NK-92 (cell line): ENCODE results near the gene SERINC2.
"Not testable (repeated sequence)": the region's sequence is repeated elsewhere in the genome, so short reads cannot be mapped to it uniquely, and the experiment has no call there.

Experiments used
- DNase-seq: peaks from one replicate; lab custom pipeline; 2025; ENCODE audit not compliant: unreplicated experiment; lab: John Stamatoyannopoulos, UW

SERINC2 gene

DNA sequence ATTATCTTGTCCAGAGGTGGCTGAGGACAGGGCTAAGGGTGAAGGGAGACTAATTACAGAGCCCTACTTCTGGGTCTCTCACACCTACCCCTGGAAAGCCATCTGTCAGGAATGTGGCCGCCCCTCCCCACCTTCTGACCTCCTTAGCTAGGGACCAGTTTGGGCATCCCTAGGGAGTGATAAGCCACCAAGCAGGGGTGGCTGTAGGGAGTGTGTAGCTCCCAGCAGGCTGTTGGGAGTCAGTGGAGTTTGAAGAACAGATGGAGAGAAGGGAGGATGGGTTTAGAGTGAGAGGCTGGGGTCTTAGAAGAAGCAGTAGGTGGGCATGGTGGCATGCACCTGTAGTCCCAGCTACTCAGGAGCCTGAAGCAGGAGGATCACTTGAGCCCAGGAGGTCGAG is 808 bp upstream of the SERINC2 start:
- DNase-seq: no peak

DNA sequence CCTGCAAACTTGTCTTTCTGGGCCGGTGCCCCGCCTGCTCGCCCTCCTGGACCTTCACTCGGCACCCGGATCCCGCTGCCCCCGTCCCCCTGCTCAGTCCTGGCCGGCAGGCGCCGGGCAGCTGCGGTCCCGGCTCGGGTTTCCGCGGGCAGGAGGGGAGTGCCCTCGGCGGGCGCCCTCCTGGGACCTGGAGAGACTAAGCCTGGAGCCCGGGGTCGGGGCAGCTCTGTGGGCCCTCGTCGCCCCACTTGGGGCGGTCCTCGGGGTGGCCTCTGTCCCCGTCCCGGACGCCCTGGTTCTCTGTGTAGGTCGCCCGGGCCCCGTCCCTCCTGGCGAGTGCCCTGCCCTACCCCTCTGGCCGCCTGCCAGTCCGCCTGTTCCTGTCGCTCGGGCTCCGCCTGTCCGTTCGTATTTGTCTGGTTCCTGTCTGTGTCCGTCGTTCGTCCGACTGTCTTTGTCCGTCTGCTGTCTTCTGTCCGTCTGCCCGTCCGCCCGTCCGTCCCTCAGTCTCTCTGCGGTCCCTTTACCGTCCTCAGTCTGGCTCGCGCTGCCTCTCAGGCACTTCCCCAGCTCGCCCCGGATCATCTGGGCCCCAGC is 490 bp downstream of the SERINC2 start:
- no peak for DNase-seq

DNA sequence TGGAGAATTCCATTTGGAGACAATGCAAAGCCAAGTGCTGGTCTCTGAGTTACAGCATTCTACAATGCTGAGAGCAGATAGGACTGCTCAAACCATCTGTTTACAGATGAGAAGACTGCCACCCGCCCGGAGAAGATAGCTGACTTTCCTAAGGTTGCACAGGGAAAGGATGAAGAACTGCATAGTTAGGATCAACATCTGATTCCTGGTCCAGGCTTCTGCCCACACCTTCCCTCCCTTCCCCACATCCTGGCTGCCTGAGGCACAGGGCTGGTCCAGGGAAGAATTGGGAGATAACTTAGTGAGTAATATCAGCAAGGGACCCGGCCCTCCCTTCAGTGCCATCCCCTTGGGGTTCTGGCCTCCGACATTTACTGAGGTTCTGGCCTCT is 2.0 kb downstream of the SERINC2 start:
- no peak for DNase-seq

DNA sequence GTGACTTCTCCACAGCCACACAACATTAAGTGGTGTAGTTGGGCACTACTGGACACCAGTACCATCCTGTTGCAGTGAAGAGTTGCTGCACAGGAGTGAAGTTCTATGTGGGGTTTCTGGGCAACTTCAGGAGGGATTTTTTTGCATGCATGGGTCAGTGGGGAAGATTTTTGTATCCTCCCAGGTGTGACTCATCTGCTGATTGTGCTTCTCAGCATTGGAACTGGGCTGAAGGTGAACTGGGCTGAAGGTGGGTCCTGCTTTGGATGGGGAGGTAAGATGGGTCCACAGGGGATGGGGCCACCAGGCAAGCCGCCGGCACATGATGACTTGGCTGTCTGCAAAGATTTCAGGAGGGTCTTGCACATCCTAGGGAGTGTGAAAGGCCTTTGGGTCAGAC is 2.6 kb downstream of the SERINC2 start:
- DNase-seq: no peak

DNA sequence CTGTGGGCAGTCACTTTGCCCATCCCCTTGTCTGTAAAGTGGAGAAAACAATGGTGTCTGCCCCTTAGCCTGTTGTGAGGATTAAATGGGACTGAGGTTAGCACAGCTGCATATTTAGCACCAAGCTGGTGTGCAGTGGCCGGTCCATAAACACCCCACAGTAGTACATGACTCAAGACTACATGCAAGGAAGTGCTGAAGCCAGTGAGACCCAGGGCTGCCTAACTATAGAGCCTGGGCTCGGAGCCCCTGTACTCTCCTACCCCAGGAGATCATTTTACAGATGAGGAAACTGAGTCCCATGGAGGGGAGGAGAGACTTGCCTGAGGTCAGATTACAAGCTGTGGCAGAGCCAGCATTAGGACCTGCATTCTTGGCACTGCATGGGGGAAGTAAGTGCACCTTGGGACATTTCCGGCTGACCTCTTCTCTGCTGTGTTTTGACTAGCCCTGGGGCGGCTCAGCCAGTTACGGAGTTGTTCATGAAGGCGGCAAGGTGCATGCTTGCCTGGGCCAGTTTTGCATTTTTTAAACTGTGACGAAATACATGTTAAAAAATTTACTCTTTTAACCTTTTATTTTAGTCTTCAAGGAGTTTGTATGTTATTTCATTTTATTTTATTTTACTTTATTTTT is 3.2 kb downstream of the SERINC2 start:
- no peak for DNase-seq

DNA sequence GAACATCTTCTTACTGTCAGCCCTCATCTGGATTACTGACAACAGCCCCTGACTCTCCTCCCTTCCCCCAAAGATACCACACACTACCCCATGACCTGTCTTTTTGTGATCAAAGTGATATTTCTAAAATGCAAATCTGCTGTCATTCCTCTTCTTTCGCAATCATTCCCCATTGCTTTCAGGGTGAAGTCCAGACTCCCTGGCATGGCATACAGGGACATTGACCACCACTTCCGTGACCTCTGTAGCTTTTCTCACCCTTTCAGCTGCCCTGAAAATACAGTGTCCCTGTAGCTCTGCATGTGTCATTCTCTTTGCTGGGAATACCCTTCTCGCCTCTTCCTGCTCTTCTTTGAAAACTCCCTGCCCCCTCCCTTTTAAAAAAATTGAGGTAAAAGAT is 4.1 kb downstream of the SERINC2 start:
- DNase-seq: no peak

DNA sequence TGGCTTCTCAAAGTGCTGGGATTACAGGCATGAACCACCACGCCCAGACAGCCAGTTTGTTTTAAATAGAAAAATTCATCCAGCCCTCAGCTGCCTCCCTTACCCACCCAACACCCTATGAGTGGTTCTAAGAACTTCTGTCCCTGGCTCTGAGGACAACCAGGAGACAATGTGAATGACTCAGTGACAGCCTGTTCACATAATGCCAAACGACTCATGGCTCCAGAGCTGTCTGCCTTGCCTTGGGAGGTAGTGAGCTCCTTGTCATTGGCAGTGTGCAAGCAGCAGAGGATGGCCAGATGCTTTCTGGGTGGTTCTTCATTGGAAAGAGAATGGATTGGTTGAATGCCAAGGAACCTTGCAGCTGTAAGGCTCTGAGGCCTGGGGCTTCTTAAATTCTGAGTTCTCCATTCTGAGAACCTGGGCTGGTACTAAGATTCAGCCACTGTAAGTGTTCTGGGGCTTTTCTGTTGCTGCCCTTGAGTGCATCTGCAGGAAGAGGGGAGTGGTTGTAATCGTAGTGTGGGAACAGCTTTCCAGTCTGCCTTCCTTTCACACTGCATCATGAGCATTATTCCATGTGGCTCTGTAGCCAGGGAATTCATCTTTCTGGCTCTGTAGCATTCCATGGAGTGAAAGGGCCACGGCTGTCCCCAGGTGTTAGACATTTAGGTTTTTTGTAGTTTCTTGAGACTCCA is 5.8 kb downstream of the SERINC2 start:
- DNase-seq: no peak

DNA sequence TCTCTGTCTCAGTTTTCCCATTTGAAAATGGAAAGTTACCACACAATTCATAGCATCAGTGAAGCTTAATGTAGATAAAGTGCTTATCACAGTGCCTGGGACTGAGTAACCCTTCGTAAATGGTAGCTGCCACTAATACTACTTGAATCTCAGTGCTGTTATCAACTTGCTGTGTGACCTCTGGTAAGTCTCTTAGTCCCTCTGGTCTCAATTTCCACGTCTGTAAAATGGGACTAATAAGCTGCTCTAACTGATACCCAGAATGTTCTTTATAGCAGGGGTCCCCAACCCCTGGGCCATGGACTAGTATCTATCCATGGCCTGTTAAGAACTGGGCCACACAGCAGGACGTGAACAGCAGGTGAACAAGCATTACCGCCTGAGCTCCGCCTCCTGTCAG is 7.7 kb downstream of the SERINC2 start:
- DNase-seq: no peak

DNA sequence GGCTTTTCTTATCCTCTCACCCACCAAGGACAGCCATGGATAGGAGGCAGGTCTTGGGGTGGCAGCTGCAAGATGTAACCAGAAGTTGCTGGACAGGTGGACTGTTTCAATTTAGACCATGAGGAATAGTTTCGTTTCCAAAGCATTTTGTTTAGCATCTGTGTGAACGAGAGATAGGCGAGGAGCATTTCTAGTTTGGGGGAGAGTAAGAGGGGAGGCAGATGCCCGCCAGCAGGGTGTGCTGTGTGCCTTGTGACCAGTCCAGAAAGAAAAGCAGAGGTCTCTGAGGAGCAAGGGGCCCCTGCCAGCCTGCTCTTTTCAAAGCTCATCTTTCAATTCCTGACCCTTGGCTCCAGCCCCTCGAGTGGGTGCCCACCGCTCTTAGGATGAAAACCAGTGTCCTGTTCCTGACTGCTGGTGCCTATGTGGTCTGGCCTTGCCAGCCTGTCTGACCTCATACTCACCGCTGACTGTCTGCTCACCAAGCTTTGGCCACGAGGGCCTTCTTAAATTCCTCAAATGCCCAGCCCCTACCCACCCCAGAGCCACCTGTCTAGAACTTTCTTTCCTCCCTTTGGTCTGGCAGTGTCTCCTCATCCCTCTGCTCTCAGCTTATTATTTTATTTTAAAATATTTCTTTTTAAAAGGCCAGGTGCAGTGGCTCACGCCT is 8.5 kb downstream of the SERINC2 start:
- DNase-seq: no peak

DNA sequence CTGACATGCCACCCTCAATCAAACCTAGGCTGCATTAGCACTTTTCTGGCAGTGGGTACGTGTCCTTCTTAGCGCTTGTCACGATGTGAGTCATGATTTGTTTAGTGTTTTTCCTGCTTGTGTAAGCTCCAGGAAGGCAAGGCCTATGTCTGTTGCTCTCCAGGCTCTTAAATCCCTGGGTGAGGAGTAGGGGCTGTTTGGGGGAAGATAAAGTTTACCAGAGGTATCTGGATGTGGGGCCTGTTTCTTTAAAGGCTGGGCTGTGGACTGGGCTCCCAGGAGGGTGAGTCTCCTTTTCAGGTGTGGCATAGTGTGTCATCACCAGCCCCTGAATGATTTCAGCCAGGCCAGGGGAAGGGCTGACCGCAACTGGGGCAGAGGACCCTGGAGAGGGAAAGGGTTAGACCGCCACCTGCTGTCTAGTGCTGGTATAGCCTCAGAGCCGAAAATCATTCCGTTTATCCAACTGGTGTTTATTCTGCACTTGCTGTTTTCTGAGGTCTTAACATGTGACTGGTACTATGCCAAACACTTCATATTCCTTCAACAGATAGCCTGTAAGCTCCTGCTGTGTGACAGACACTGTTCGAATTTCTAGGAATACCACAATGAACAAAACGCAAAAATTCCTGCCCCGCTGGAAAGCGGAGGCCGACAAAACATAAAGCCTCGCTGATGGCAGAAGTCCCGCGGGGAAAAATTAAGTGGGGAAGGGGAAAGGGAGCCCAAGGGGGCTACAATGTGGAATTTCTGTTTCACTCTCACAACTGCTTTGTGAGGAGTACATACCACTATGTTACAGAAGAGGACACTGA is 9.7 kb downstream of the SERINC2 start:
- DNase-seq: no peak

DNA sequence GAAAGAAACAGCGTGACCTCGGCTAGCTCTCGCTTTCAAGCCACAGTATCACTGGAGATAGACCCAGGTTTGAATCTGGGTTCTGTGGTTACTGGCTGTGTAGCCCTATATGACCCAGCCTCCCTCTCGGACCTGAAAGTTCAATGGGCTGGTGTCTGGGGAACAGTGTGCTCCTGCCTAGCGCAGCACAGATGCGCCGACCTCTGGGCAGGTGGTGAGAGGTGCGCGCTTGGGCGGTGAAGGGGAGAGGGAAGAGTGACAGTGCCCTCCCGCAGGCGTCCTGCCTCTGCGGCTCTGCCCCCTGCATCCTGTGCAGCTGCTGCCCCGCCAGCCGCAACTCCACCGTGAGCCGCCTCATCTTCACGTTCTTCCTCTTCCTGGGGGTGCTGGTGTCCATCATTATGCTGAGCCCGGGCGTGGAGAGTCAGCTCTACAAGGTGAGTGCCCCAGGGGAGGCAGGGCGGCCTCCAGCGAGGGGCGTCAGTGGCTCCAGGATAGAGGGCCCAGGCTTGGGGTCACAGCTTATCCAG is 10.5 kb downstream of the SERINC2 start:
- no peak for DNase-seq

DNA sequence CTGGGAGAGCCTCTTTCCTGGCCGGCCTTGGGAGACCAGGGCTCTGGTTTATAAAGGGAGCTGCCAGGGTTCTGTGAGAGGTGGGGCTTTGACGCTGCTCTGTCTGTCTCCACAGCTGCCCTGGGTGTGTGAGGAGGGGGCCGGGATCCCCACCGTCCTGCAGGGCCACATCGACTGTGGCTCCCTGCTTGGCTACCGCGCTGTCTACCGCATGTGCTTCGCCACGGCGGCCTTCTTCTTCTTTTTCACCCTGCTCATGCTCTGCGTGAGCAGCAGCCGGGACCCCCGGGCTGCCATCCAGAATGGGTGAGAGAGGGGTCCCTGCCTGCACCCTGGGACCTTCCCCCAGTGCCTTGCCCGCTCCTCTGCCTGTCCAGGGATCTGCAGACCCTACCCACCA is 11.6 kb downstream of the SERINC2 start:
- DNase-seq: no peak

DNA sequence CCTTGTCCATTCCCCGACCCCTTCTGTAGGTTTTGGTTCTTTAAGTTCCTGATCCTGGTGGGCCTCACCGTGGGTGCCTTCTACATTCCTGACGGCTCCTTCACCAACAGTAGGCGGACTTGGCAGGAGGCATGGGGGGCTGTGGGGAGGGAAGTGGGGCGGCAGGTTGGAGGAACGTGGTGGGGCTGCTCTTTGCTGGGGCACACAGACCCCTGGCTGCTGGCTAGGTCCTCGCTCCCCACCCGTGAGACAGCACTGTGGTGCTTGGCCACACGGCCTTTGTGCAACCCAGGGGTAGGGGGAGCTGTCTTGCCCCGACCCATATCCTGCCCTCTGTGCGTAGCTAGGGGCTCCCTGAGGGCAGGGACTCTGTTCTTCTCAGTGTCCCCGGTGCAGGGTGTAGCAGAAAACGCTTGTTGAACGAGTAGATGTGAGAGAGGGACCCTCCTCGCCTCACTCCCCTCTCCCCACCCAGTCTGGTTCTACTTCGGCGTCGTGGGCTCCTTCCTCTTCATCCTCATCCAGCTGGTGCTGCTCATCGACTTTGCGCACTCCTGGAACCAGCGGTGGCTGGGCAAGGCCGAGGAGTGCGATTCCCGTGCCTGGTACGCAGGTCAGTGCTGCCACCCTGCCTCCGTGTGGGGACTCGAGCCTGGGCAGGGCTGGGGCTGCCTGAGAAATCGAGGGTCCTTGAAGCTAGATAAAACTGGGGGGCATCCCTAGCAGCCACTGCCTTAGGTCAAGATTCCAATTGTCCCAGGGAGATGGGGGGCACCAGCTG is 12.5 kb downstream of the SERINC2 start:
- no peak for DNase-seq

DNA sequence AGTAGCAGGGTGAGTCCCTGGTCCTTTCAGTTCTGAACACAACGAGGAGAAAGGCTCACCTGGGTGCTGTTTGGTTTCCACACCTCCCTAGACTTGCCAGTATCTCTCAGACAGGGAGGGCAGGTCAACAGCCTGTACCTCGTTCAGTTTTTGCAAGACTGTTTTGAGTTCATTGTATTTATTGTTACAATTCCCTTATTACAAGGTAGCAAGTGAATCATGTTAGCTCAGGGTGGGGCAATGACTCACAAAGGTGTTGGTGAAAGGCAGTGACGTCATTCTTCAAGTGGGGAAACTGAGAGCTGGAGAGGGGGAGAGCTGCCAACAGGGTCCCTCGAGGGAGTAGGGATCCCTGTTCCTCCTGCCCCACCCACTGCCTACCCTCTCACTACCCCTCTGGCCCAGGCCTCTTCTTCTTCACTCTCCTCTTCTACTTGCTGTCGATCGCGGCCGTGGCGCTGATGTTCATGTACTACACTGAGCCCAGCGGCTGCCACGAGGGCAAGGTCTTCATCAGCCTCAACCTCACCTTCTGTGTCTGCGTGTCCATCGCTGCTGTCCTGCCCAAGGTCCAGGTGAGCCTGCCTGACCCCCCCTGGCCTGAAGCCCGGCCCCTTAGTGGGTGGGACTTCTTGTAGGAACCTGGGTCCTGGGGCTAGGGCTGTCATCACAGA is 13.4 kb downstream of the SERINC2 start:
- no peak for DNase-seq

DNA sequence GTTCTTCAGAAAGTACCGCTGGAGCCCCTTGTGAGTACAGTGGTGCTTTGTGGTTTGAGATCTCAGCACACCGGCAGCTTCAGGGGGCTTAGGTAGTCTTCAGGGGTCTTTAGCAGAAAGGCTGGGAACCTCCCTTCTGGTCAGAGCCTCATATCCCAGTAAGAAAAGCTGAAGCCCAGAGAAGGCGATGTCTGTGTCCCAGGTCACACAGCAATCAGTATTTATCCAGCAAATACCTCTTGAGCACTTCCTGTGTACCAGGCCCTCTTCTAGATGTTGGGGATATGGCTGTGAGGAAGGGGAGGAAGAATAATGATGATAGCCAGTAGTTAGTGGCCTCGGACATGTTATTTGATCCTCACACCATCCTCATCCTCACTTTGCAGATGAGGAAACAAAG is 14.3 kb downstream of the SERINC2 start:
- DNase-seq: no peak

DNA sequence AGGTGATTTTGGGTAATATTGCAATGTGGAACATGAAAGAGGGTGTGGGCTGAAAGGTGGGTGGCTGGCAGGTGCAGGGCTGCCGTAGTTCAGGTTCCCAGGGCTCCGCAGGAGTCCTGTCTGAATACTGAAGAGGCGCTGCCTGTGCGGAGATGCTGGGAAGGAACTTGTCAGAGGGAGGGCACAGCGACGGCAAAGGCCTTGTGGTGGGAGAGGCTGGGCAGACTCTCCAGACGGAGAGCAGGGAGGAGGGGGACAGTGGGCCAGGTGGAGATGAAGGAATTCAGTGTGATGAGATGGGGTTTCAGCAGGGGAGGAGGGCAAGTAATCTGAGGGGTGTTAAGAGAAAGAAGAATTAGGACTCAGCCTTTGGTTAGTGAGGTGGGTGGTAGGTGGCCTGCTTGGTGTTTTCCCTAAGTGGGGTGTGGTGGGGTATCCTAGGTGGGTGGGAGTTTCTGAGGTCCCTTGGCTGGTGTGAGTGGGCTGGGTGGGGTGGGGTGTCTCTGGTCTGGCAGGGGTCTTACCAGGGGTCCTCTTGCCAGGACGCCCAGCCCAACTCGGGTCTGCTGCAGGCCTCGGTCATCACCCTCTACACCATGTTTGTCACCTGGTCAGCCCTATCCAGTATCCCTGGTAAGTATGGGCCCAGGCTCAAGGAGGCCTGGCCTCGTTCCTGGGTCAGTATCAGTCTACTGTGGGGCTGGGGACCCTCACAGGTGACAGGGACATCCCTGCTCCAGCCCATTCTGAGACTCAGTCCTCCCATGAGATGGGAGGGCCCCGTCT is 15.6 kb downstream of the SERINC2 start:
- no peak for DNase-seq

DNA sequence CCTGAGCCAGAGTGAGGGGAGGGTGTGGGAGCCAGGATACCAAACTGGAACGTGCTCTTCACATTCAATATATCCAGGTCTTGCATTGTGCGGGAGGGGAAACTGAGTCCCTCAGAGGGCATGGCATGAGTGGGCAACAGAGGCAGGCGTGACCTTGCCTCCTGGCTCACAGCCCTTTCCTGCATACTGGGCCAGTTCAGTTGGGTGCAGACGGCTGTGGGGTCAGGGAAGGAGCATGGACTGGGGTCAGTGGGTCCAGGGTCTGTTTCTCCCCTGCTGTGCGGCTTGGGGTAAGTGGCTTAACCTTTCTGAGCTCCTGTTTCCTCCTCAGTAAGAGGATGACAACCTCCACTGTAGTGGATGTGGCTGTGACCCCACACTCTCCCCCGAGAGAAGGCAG is 16.6 kb downstream of the SERINC2 start:
- DNase-seq: no peak

DNA sequence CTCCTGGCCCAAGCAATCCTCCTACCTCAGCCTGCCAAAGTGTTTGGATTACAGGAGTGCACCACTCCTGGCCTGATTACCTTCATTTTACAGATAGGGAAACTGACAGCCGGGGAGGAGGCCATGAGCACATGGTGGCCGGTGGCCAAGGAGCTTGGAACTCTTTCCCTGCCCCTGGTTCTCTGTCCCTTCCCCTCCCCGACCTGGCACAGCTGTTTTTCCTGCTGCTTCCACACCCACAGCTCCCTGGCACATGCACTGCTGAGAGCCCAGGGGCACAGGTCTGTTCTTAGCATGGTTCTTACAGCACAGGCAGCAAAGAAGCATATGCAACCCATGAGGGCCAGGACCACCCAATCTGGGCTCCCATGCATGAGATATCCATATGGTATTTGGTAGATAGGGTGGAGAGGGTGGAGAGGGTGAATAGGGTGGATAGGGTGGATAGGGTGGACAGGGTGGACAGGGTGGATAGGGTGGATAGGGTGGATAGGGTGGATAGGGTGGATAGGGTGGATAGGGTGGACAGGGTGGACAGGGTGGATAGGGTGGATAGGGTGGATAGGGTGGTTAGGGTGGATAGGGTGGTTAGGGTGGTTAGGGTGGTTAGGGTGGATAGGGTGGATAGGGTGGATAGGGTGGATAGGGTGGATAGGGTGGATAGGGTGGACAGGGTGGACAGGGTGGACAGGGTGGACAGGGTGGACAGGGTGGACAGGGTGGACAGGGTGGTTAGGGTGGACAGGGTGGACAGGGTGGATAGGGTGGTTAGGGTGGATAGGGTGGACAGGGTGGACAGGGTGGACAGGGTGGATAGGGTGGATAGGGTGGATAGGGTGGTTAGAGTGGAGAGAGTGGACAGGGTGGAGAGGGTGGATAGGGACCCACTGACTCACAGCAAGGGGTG is 18.6 kb downstream of the SERINC2 start:
- DNase-seq: not testable (repeated sequence)
